B cell (primary cell): Measurements from ENCODE around the gene BMP8A. TPM values are rescaled to one million over a fixed set of nuclear protein-coding genes. Genes with fewer than 3 reads are reported as not detected.

Experiments used
- ATAC-seq: fragments of 200-7000 bp; cut with Tn5 transposase; one replicate; pipeline ENCODE4 v1.10.0; 2021; ENCODE audit warnings: low read depth, mild to moderate bottlenecking, moderate number of reproducible peaks, moderate library complexity
- CTCF ChIA-PET: fragments of 350-600 bp; sonication (Branson Sonifier 250); formaldehyde crosslinking; loops from one replicate; lab custom pipeline; 2021; ENCODE audit warnings: antibody characterized with exemption, inconsistent platforms; lab: Charles Lee
- POLR2A ChIA-PET: fragments of 350-600 bp; sonication (Branson Sonifier 250); formaldehyde crosslinking; loops from one replicate; lab custom pipeline; 2021; ENCODE audit warnings: antibody characterized with exemption; lab: Charles Lee
- DNase-seq: peaks from one replicate; pipeline ENCODE4 v3.0.0; 2013
- H2AFZ ChIP-seq: 2 replicates; pipeline ENCODE4 v1.6.1; 2012; ENCODE audit warnings: mild to moderate bottlenecking, low read depth, low read length; ENCODE audit not compliant: insufficient read depth, poor library complexity, severe bottlenecking
- H3K27ac ChIP-seq, 2 donors: 1 replicate in 1 of 2; 2 replicates in 1 of 2; pipeline ENCODE4 v1.5.1; 2012 to 2013; ENCODE audit warnings: low read length in 2 of 2, mild to moderate bottlenecking in 2 of 2, moderate library complexity in 1 of 2
- H3K27me3 ChIP-seq, 4 experiments: fragments of 200-600 bp in 1 of 4; sonication (generic) in 1 of 4; replicated peaks in 1 of 4; 1 replicate in 2 of 4; 2 replicates in 2 of 4; pipeline versions ENCODE4 v1.6.1 to v1.7.0; 2013 to 2016; ENCODE audit warnings: low read length in 3 of 4, mild to moderate bottlenecking in 2 of 4, mixed read lengths in 1 of 4, moderate library complexity in 1 of 4; ENCODE audit not compliant: insufficient read depth in 4 of 4, control insufficient read depth in 3 of 4; ENCODE audit errors: control extremely low read depth in 1 of 4
- H3K36me3 ChIP-seq, 2 experiments: replicated peaks in 1 of 2; 1 replicate in 1 of 2; 2 replicates in 1 of 2; pipeline versions ENCODE4 v1.6.1 to v1.7.1; 2013; ENCODE audit warnings: low read length in 1 of 2; ENCODE audit not compliant: insufficient read depth in 2 of 2, control insufficient read depth in 1 of 2; ENCODE audit errors: control extremely low read depth in 1 of 2, extremely low read depth in 1 of 2
- H3K4me1 ChIP-seq, 2 donors: fragments of 200-600 bp in 1 of 2; sonication (generic) in 1 of 2; 1 replicate in 1 of 2; 2 replicates in 1 of 2; pipeline versions ENCODE4 v1.5.1 to v1.6.1; 2013 to 2017; ENCODE audit warnings: low read length in 2 of 2; ENCODE audit not compliant: control insufficient read depth in 2 of 2, insufficient read depth in 2 of 2
- H3K4me2 ChIP-seq: replicated peaks from 2 replicates; pipeline ENCODE3; 2012; ENCODE audit warnings: mild to moderate bottlenecking, low read depth, low read length; ENCODE audit not compliant: poor library complexity, severe bottlenecking
- H3K4me3 ChIP-seq, 5 experiments: fragments of 200-600 bp in 1 of 5; sonication (generic) in 1 of 5; 1 replicate in 3 of 5; 2 replicates in 2 of 5; pipeline versions ENCODE4 v1.5.1 to v1.7.0; 2011 to 2016; ENCODE audit warnings: low read length in 4 of 5, mild to moderate bottlenecking in 4 of 5, low read depth in 2 of 5, control low read depth in 1 of 5, moderate library complexity in 1 of 5; ENCODE audit not compliant: insufficient read depth in 1 of 5; ENCODE audit errors: control extremely low read depth in 1 of 5, extremely low read depth in 1 of 5
- H3K79me2 ChIP-seq: fragments of 200-600 bp; sonication (generic); one replicate; pipeline ENCODE4 v1.6.0; 2016; ENCODE audit warnings: low read length; ENCODE audit not compliant: control insufficient read depth, insufficient read depth
- H3K9ac ChIP-seq: fragments of 200-600 bp; sonication (generic); 2 replicates; pipeline ENCODE4 v1.6.1; 2017; ENCODE audit warnings: mild to moderate bottlenecking, low read length, moderate library complexity
- H3K9me3 ChIP-seq, 3 donors: one replicate each; pipeline versions ENCODE4 v1.6.1 to v1.7.1; 2013; ENCODE audit warnings: low read length in 2 of 3; ENCODE audit not compliant: control insufficient read depth in 2 of 3, insufficient read depth in 1 of 3; ENCODE audit errors: control extremely low read depth in 1 of 3
- H4K20me1 ChIP-seq: 2 replicates; pipeline ENCODE4 v1.6.0; 2012; ENCODE audit warnings: mild to moderate bottlenecking, low read length; ENCODE audit not compliant: insufficient read depth, control insufficient read depth, poor library complexity, severe bottlenecking
- H3K27ac Mint-ChIP-seq: one replicate; pipeline ENCODE4 v1.8.0; 2021; ENCODE audit warnings: mixed read lengths
- H3K27me3 Mint-ChIP-seq: one replicate; pipeline ENCODE4 v1.8.0; 2021; ENCODE audit warnings: mixed read lengths
- H3K4me1 Mint-ChIP-seq: one replicate; pipeline ENCODE4 v1.8.0; 2021; ENCODE audit warnings: mixed read lengths
- H3K4me3 Mint-ChIP-seq: one replicate; pipeline ENCODE4 v1.8.0; 2021; ENCODE audit warnings: mixed read lengths
- H3K9me3 Mint-ChIP-seq: one replicate; pipeline ENCODE4 v1.8.0; 2022; ENCODE audit warnings: mixed read lengths; ENCODE audit not compliant: insufficient read depth
- EZH2 ChIP-seq: IDR thresholded peaks from 2 replicates; pipeline ENCODE4 v1.6.1; 2012; ENCODE audit warnings: borderline replicate concordance, low read depth, mild to moderate bottlenecking, moderate library complexity, low read length; ENCODE audit not compliant: insufficient read depth, poor library complexity, severe bottlenecking
- WGBS: methylation state at CpG from one replicate; pipeline ENCODE4 v1.1.5; 2013; ENCODE audit warnings: missing lambda C conversion rate; ENCODE audit not compliant: insufficient coverage; 5-methylcytosine and 5-hydroxymethylcytosine counted together
- intact Hi-C: fragments of 100-400 bp; cut with micrococcal nuclease; formaldehyde crosslinking; loops from one replicate; pipeline ENCODE4 v1.10.0; 2022
- polyA plus RNA-seq: library from polyadenylated mRNA; depleted of rRNA; stranded (reverse); fragments of >200 nt; gene quantifications from 2 replicates; pipeline ENCODE4 v1.2.3, GENCODE V29; 2012
- total RNA-seq, 2 donors: library from RNA; stranded (reverse); fragments of 120-200 nt in 1 of 2; gene quantifications; 1 replicate in 1 of 2; 2 replicates in 1 of 2; pipeline versions ENCODE4 v1.2.3 to v1.2.4, GENCODE V29; 2013 to 2022
- TF ChIP-seq, protein P1 (sequence below): fragments of 200-600 bp; IDR thresholded peaks from one replicate; pipeline ENCODE4 v1.8.0; 2022; ENCODE audit warnings: antibody characterized with exemption, mild to moderate bottlenecking

BMP8A gene
- total and polyA plus RNA-seq, 2 donors (not counting 1 experiment from before 2014, with no cell fraction given): 0.25 to 1.1 TPM

DNA sequence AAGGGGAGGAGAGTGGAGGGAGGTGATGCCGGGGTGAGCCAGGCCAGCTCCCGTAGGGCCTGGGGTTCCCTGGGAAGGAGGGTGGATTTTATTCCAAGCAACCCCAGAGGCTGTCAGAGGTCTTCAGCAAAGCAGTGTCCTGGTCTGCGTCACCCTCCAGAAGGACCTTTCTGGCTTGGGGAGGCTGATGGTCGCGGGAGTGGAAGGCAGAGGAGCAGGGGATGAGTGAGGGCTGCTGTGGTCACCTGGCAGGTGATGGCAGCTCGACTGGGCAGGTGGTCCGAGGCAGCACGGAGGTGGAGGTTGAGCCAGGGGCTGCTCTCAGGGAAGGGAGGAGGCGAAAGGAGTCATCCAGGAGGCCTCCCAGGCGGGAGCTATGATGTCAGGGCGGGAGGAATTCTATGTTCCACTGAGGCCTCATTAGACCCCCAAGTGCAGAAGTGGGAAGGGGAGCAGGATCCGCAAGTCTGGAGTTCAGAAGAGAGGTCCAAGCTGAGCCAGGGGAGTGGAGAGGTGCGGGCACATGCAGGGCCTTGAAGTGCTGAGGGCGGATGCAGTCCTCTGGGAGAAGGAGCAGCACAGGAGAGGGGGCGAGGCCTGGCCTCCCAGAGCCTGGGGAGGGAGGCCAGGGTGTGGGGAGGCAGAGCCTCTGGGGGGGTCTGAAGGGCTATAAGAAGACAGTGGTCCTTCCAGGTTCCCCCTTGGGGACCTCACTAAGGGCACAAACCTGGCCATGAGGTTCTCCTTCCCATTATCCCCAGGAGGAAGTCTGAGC lies 33.3 kb downstream of the BMP8A start:
- ATAC-seq: no peak

More for the DNA sequence above, 33.3 kb downstream of the BMP8A start:
- Histone ChIP-seq H2AFZ (peak overlapping the region; percentile 28), H3K9ac (peak overlapping the region; percentile 32), H4K20me1 (no peaks in the 10 kb centered on the region), H3K27ac (peak overlapping the region; percentile 50 to 55), H3K79me2 (no peaks in the 10 kb centered on the region), H3K36me3 (peaks cover 0 to 11% of the 10 kb centered on the region in 2 experiments), H3K4me2 (peak overlapping the region; percentile 72), H3K4me1 (peaks cover 30 to 43% of the 10 kb centered on the region in 2 donors), H3K4me3 (no peak overlapping the region), H3K9me3 (no peaks in the 10 kb centered on the region), H3K27me3 (no peaks in the 10 kb centered on the region)
- intact Hi-C loops: loop anchor here (5.0 kb wide), 2 partner anchors 32 to 117 kb away; partner anchors contain the start of gene BMP8A
- Mint-ChIP-seq H3K9me3 (no peaks in the 10 kb centered on the region), H3K4me1 (peaks cover 23% of the 10 kb centered on the region), H3K27ac (peak overlapping the region; percentile 72), H3K4me3 (peak overlapping the region; percentile 26), H3K27me3 (no peaks in the 10 kb centered on the region)
- no peak for DNase-seq
- TF ChIP-seq, protein P1, sequence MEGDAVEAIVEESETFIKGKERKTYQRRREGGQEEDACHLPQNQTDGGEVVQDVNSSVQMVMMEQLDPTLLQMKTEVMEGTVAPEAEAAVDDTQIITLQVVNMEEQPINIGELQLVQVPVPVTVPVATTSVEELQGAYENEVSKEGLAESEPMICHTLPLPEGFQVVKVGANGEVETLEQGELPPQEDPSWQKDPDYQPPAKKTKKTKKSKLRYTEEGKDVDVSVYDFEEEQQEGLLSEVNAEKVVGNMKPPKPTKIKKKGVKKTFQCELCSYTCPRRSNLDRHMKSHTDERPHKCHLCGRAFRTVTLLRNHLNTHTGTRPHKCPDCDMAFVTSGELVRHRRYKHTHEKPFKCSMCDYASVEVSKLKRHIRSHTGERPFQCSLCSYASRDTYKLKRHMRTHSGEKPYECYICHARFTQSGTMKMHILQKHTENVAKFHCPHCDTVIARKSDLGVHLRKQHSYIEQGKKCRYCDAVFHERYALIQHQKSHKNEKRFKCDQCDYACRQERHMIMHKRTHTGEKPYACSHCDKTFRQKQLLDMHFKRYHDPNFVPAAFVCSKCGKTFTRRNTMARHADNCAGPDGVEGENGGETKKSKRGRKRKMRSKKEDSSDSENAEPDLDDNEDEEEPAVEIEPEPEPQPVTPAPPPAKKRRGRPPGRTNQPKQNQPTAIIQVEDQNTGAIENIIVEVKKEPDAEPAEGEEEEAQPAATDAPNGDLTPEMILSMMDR: no peak
- TF ChIP-seq EZH2: no peak
- POLR2A ChIA-PET: no interaction called here
- CTCF ChIA-PET: interaction anchor here (1.1 to 1.3 kb wide), 2 partner anchors 16 to 114 kb away, joined by 3 to 4 read pairs; no protein-coding TSS in a partner anchor
- 96% methylated on average over 13 of the region's 15 CpGs for WGBS
